Effector memory CD4-positive, alpha-beta T cell (primary cell): ENCODE results near the gene C11orf21.

ENCODE experiments used
- DNase-seq, 3 donors: peaks; one replicate each; pipeline ENCODE4 v3.0.0-alpha.2; 2020
- H3K27ac ChIP-seq: 2 replicates; pipeline ENCODE4 v1.7.0; 2013; ENCODE audit warnings: mild to moderate bottlenecking, low read length, moderate library complexity; ENCODE audit not compliant: insufficient read depth, poor library complexity, severe bottlenecking
- H3K27me3 ChIP-seq: replicated peaks from 2 replicates; pipeline ENCODE4 v1.7.0; 2013; ENCODE audit warnings: mild to moderate bottlenecking, low read length; ENCODE audit not compliant: insufficient read depth, control insufficient read depth, poor library complexity, severe bottlenecking
- H3K36me3 ChIP-seq: 2 replicates; pipeline ENCODE4 v1.7.0; 2013; ENCODE audit warnings: mild to moderate bottlenecking, low read length, moderate library complexity; ENCODE audit not compliant: control insufficient read depth, insufficient read depth
- H3K4me1 ChIP-seq: 2 replicates; pipeline ENCODE4 v1.7.0; 2013; ENCODE audit warnings: low read length, mild to moderate bottlenecking; ENCODE audit not compliant: control insufficient read depth, insufficient read depth, poor library complexity, severe bottlenecking
- H3K4me3 ChIP-seq: 2 replicates; pipeline ENCODE4 v1.7.0; 2013; ENCODE audit warnings: low read length, low read depth, mild to moderate bottlenecking; ENCODE audit not compliant: insufficient read depth, poor library complexity, severe bottlenecking
- H3K9me3 ChIP-seq: 2 replicates; pipeline ENCODE4 v1.7.0; 2013; ENCODE audit warnings: mild to moderate bottlenecking, low read length, moderate library complexity; ENCODE audit not compliant: control insufficient read depth

Gene C11orf21

DNA sequence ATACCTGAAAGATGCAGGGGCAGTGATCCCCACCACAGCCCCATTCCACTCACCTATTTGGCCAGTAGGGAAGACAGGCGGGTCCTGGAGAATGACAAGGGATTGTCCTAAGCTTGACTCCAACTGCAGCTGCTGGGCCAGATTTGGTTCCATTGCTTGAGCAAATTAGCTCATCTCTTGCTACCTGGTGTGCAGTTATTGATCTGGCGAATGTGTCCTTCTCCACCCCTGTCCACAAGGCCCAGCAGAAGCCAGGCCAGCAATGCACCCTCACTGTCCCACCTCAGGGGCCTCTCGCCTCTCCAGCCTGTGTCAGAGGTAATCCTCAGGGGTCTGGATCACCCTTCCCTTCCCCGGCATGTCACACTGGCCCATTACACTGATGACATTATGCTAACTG, 23.4 kb upstream of the C11orf21 start:
- Histone ChIP-seq H3K9me3 (no peaks in the 10 kb centered on the region), H3K36me3 (no peaks in the 10 kb centered on the region), H3K4me3 (no peak overlapping the region), H3K4me1 (no peaks in the 10 kb centered on the region), H3K27me3 (no peaks in the 10 kb centered on the region), H3K27ac (no peak overlapping the region)
- DNase-seq = no peak

GRCh38 chr11:2321311-2321683, 19.6 kb upstream of the C11orf21 start:
- Histone ChIP-seq H3K4me3 (no peak overlapping the region), H3K27me3 (no peaks in the 10 kb centered on the region), H3K9me3 (no peaks in the 10 kb centered on the region), H3K36me3 (no peaks in the 10 kb centered on the region), H3K27ac (no peak overlapping the region), H3K4me1 (no peaks in the 10 kb centered on the region)
- no peak for DNase-seq

DNA sequence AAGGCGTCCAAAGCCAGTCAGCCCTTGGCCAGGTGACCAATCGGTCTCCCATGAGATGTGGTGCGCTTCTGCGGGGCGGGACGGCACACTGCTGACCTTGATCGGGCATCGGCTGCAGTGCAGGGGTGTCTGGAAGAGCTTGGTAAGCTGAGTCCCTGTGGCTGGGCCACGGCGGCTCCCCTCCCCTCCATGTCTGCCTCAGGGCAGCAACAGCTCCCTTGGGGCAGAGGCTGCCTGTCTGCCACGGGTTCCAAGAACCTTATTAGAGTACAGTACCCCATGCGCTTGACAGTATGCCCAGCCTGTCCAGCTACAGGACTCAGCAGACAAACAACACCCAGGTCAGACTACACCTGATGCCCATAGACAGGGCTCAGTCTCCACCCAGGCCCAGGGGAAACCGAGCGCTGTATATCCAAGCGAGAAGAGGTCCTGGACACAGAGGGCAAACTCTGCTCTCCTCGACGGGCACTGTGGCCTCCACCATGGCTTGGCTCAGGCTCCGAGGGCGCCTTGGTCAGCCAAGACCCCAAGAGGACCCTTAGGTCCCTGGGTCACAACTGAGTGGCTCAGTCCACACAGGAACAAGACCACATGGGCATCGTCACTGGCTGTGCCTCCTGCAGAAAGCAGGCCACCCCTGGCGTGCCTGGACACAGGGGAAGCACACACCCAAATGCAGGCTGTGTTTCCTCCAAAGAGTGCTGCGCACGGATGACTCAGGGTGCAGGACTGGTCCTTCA, 19.0 kb upstream of the C11orf21 start:
- Histone ChIP-seq H3K27me3 (no peaks in the 10 kb centered on the region), H3K36me3 (no peaks in the 10 kb centered on the region), H3K4me3 (no peak overlapping the region), H3K9me3 (no peaks in the 10 kb centered on the region), H3K4me1 (no peaks in the 10 kb centered on the region), H3K27ac (no peak overlapping the region)
- DNase-seq = no peak

DNA sequence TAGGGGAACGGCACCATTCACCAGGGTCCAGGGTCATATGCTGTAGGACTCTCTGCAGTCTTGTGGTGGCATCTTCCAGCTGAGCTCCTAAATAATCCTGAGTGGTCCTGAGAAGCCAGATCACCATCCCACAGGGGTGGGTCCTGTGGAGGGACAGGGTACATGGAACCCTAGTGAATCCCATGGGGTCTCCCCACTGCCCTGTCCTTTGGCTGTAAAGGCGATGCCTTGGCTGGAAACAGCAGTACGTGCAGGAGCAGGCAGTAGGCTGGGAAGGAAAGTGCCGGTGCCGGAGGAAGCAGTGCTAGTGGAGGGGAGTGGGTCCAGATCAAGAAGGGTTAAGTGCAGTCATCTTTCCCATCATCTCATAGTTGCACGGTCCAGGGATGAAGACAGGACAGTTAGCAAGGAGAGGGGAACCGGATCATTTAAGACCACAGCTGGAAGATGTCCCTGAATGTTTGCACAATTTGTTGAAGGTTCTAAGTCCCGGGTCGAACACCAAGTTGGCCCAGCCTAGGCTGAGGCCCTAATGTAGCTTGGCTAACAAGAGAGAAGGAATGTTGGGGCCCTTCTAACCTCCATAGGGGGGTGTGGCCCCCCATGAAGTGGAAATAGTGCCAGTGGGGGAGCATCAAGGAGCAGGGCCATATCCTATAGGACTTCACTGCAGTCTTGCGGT, 18.2 kb upstream of the C11orf21 start:
- H3K36me3 ChIP-seq = no peaks in the 10 kb centered on the region
- H3K27me3 ChIP-seq = no peaks in the 10 kb centered on the region
- H3K4me3 ChIP-seq = no peak overlapping the region
- DNase-seq = no peak
- H3K27ac ChIP-seq = no peak overlapping the region
- H3K4me1 ChIP-seq = no peaks in the 10 kb centered on the region
- H3K9me3 ChIP-seq = no peaks in the 10 kb centered on the region

DNA sequence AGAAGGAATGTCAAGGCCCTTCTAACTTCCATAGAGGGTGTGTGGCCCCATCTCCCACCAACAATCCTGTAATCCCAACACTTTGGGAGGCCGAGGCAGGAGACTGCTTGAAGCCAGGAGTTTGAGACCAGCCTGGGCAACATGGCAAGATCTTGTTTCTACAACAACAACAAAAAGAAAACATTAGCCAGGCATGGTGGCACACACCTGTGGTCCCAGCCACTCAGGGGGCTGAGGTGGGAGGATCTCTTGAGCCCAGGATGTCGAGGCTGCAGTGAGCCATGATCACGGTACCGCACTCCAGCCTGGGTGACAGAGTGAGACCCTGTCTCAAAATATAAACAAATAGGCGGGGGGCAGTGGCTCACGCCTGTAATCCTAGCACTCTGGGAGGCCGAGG, 17.0 kb upstream of the C11orf21 start:
- Histone ChIP-seq H3K27me3 (no peaks in the 10 kb centered on the region), H3K9me3 (no peaks in the 10 kb centered on the region), H3K27ac (no peak overlapping the region), H3K4me3 (no peak overlapping the region), H3K36me3 (no peaks in the 10 kb centered on the region), H3K4me1 (peaks cover 2% of the 10 kb centered on the region)
- no peak for DNase-seq

GRCh38 chr11:2318123-2318522, 16.4 kb upstream of the C11orf21 start:
- DNase-seq = no peak
- no peak overlapping the region for H3K27ac ChIP-seq
- H3K9me3 ChIP-seq = no peaks in the 10 kb centered on the region
- H3K4me1 ChIP-seq = peaks cover 2% of the 10 kb centered on the region
- H3K27me3 ChIP-seq = no peaks in the 10 kb centered on the region
- H3K36me3 ChIP-seq = no peaks in the 10 kb centered on the region
- H3K4me3 ChIP-seq = no peak overlapping the region

GRCh38 chr11:2317354-2318050, 15.8 kb upstream of the C11orf21 start:
- Histone ChIP-seq H3K4me3 (no peak overlapping the region), H3K4me1 (peaks cover 2% of the 10 kb centered on the region), H3K27ac (no peak overlapping the region), H3K27me3 (no peaks in the 10 kb centered on the region), H3K9me3 (no peaks in the 10 kb centered on the region), H3K36me3 (no peaks in the 10 kb centered on the region)
- DNase-seq = no peak

DNA sequence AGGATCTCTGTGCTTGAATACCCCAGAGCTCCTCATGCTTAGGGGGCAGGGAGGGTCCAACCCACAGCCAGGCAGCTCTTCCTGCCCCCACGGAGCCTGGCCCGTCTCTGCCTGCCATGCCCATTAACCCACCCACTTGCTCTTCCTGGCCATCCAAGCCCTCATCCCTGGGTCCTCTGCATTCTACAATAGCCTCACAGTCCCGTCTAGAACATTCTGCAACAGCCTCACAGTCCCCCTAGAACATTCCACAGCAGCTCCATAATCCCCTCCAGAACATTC, 15.2 kb upstream of the C11orf21 start:
- DNase-seq = no peak
- H3K27ac ChIP-seq = no peak overlapping the region
- peaks cover 2% of the 10 kb centered on the region for H3K4me1 ChIP-seq
- no peaks in the 10 kb centered on the region for H3K36me3 ChIP-seq
- H3K9me3 ChIP-seq = no peaks in the 10 kb centered on the region
- H3K4me3 ChIP-seq = no peak overlapping the region
- H3K27me3 ChIP-seq = no peaks in the 10 kb centered on the region

- DNase-seq = no peak
- H3K9me3 ChIP-seq = no peaks in the 10 kb centered on the region
- H3K4me1 ChIP-seq = peaks cover 2% of the 10 kb centered on the region
- H3K27me3 ChIP-seq = no peaks in the 10 kb centered on the region
- H3K4me3 ChIP-seq = no peak overlapping the region
- no peak overlapping the region for H3K27ac ChIP-seq
- H3K36me3 ChIP-seq = no peaks in the 10 kb centered on the region
Observed at GRCh38 chr11:2316169-2316962, 14.6 kb upstream of the C11orf21 start.
